GM18907 (cell line): Measurements from ENCODE around the gene SALL3.
"Not testable (repeated sequence)": the region's sequence is repeated elsewhere in the genome, so short reads cannot be mapped to it uniquely, and the experiment has no call there.

Source experiments
- ATAC-seq: cut with Tn5 transposase; IDR thresholded peaks from one replicate; pipeline ENCODE4 v1.9.1; 2021; ENCODE audit warnings: mild to moderate bottlenecking, moderate library complexity; ENCODE audit not compliant: unreplicated experiment

The SALL3 gene

DNA sequence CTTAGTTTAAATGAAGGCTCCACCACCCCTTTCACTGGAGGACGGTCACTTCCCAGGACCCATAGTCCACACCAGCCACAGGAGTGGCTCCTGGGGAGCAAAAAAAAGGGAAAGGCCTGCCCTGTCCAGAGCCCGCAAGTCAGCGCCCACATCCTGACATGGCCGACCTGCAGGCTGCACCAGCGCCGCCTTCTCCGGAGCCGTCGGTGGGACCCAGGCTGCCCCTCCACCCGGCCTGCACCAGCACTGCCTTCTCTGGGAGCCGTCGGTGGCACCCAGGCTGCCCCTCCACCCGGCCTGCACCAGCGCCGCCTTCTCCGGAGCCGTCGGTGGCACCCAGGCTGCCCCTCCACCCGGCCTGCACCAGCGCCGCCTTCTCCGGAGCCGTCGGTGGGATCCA lies 14.9 kb upstream of the SALL3 start:
- ATAC-seq: not testable (repeated sequence)

DNA sequence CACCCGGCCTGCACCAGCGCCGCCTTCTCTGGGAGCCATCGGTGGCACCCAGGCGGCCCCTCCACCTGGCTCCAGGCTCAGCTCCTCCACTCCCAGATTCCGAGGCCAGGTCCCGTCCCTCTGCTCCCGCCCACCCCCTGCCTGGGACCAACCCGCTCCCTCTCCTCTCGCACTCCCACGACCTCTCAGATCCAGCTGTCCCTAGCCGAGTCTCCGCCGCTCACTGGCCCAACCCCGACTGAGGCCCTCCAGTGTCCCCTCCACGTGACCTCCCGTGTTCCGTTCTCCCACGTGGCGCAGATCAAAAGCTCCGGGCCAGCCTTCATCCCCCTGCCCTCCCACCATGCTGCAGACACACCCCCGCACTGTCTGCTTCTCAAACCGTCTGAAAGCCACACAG lies 14.4 kb upstream of the SALL3 start:
- ATAC-seq: no peak

DNA sequence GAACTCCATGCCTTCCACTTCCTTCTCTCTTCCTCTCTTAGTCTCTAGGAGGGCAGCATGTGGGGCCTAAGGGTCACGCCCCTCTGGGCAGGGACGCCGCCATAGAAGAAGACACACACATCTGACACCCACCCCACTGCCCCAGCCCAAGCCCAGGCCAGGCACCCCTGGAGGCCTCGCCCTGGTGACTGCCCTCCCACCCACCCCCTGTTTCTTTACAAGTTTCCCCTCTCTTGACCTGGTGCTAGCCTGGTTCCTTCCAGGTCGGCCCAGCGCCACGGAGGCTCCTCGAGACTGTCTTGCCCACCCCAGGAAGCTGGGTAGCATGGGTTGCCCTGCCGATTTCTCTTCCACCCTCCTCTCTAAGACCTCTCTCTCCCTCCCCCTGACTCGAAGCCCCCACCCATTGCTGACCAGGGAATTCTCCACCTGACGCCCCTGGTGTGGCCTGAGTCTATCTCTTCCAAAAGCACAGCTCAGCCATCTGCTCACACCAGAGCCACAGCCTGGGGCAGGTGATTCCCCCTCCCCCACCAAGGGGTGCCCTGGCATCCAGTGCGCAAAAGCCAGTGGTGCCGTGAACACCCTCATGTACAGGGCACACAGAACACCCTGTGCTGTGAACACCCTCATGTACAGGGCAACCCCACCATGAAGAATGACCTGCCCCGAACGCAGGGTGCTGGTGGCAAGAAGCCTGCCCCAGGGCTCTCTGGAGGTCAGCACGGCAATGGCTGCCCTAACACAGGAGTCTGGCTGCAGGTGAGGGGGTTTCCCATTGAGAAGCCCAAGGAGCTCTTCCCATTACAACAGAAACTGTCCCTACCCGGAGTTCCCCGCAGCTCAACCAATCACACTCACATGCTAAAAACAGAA lies 13.5 kb upstream of the SALL3 start:
- ATAC-seq: no peak

- no peak for ATAC-seq
Measured at GRCh38 chr18:78966793-78967106, 12.9 kb upstream of the SALL3 start.

GRCh38 chr18:78967692-78968091 lies 11.9 kb upstream of the SALL3 start:
- ATAC-seq: no peak

DNA sequence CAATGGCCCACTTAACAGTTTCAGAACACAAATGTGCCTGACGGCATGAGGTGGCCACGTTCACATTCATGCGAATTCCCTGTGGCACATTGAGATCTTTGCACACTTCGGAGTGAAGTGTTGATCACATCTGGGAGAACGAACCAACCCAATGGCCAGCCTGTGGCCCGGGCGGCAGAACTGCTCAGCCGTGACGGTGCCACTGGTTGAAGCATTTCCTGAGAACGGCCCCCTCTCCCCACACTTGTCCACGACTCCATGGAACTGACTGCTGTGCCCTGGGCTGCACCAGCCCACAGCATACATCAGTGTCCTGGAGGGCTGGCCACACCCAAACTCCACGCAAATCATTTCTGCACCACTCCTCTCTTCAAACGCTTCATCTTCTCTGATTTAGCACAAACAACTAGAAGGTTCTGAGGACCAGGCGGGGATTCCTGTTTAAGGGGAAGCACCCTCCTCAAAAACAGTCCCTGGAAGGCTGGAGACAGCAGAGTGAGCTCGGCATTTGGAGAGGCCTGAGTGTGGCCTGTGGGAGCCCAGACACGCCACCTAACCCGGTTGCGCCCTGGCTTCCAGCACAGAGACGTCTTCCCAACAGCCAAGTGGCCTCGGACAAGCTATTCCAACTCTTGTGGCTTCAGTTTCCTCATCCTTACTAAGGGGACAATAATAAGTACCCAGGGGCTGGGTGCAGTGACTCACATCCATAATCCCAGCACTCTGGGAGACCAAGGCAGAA lies 9.9 kb upstream of the SALL3 start:
- ATAC-seq: no peak

DNA sequence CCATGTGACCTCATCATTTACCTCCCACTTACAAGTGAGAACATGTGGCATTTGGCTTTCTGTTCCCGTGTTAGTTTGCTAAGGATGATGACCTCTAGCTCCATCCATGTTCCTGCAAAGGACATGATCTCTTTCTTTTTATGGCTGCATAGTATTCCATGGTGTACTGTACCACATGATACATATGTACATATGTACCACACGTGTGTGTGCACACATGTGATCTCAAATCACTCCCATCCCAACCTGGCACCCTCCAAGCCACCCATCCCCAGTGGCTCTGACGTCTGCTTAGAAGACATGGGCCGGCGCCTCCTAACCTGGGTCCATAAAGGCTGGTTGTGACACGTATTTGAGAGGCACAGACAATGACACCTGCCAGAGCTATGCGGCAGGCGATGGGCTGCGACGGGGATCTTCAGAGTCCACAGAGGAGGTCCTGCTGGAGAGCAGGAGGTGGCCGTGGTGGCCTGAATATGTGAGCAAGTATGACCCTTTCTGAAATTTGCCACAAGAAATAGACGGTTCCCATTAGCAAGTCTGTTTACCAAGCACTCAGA lies 8.8 kb upstream of the SALL3 start:
- no peak for ATAC-seq

DNA sequence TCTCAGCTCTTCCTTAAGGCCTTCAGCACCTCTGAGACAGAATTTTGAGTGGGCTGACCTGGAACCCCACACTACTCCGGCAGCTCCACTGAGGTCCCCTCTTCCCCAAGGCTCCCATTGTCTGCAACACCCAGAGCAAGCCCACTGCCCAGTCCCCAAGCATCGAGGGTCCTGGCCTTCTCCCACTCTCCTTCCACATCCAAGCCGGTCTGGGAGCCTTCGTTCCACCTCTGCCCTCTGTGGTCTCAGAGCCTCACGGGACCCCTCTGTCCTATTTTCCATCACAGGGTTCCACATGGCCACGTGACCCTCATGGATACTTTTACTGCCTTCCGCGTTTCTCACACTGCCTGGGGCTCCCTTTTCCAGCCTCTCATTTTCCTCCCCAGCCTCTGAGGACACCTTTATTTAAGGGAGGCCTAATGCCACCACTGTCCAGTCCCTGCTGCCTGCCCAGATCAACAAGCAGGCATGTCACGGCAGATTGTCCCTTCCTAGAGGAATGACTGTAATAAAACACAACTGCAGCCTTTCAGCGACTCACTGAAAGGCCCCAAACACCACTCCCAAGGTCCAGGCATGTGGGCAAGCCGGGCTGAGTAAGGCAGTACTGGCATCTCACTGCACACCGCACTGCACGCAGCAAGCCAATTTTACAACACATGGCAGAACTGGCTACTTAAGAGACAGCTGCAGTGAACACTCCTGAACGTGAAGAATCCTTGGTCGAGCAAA lies 7.9 kb upstream of the SALL3 start:
- ATAC-seq: no peak

GRCh38 chr18:78972385-78972918 lies 7.2 kb upstream of the SALL3 start:
- no peak for ATAC-seq

- ATAC-seq: no peak
Measured at GRCh38 chr18:78972930-78973331, 6.7 kb upstream of the SALL3 start.

DNA sequence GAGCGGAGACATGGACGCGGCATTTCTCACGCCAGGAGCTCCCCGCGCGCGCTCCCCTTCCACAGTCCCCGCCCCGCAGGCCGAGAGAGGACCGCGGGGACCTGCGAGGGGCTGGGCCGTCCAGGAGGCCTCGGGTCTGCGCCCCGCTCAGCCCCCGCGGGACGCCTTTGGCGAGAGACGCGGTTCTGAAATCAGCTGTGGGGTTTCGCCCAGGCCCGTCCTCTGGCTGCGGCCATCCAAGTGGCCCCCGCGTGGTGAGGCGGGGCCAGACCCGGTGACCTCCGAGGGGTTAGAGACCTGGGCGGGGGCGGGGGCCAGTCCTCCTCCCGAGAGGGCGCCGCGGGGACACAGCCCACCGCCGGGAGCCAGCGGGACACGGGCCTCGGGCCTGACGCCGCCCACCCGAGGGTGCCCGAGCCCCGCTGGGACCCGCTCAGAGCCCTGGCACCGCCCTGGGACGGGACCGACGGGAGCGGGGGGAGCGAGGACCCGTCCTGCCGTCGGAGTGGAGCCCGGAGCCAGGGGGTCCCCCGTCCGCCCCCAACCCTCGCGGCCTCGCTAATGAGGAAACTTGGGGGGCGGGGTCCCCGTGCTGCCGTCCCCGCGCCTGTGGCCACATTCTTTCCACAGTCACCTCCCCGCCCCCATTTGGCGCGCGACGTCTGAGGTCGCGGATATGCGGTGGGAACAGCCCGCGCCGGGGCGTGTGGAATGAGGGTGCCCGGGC lies 6.1 kb upstream of the SALL3 start:
- no peak for ATAC-seq

GRCh38 chr18:78974115-78974761 lies 5.4 kb upstream of the SALL3 start:
- no peak for ATAC-seq

DNA sequence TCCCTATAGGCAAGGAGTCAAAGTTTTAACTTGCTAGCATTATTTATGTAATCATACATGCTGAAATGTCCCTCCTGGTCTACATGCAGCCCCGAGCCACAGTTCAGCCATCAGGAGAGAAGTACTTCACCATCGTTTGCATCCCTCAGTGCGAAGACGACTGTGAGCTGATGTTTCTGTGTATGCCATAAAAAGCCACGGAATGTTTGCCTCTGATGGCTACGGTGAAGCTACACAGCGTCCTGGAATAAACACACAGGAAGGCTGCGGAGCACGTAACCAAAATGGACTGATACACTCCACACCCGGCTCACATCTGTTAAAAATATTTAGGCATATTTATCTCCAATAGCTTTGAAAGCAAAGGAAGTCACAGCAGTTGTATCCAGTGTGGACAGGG lies 4.3 kb upstream of the SALL3 start:
- ATAC-seq: no peak

GRCh38 chr18:78975699-78976335 lies 3.8 kb upstream of the SALL3 start:
- ATAC-seq: no peak

GRCh38 chr18:78976765-78977636 lies 2.6 kb upstream of the SALL3 start:
- no peak for ATAC-seq

DNA sequence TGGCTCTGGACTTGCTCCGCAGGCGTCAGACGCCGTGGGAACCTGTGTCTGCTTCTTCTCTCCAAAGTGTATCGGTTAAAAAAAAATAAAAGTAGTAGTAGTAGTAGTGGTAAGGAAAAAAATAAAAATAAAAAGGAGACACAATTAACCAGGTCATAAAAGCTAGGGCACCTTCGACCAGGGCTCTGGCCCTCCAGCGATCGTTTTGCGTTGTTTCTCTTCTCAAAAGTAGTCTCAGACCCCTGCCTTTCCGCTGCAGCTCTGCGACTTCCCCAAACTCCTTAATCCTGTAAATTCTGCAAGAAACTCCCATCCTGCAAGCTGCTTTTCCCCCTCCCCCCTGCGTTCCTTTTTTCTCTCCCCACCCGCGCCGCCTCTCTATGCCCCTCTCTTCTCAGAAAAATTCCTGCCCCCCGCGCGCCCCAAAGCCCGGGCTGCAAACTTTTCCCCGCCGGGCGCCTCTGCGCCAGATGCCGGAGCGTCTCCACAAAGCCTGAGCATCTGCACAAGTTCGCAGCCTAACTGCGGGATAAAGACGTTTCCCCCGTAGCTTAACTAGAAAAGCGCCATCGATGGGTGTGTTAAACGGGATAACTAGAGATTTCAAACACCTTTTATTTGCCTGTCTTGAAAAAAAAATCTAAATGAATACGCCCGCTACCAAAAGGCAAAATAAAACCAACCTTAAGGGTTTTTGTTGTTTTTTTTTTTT lies 1.8 kb upstream of the SALL3 start:
- no peak for ATAC-seq

DNA sequence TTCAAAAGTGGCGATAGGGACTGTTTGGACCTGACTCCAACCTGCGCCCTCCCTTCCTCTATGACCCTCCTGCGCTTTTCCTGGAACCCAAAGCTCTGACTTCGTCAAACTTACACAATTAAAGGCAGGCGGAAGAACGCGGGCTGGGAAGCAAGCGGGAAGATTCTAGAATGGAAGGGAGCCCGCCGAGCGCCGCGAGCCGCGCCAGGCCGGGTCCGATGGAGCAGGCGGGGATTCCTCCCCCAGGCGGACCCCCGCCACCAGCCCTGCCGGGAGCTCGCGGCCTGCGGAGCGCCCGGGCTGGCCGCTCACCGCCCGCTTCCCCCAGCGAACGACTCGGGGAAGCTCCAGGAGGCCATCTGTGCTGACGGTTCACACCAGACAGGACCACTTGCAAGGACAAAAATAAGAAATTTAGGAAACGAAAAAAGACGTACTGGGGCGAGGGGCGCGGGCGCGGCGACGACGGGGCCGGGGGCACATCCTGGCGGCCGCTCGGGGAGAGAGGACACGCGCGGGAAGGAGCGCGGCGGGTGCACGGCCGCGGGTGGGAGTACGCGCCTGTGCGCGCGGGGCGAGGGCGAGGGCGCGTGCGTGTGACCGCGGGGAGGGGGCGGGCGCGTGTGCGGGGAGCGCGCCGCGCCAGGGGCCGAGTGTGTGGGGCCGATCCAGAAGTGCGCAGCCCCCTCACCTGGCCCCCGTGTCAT lies 1.1 kb upstream of the SALL3 start:
- no peak for ATAC-seq
